Endothelial cell of umbilical vein (primary cell): ENCODE results near the gene CNR2. TPM values are rescaled to one million over a fixed set of nuclear protein-coding genes. Genes with fewer than 3 reads are reported as not detected.

Experiments used
- BruUV-seq: library from RNA; stranded (reverse); fragments of 400-500 nt; replicated peaks from 2 replicates; lab custom pipeline; 2021; lab: Mats Ljungman, UMichigan
- CTCF ChIA-PET: fragments of 300-600, 350-600 bp; sonication (Branson Sonifier 250); formaldehyde crosslinking; loops from one replicate; lab custom pipeline; 2021; ENCODE audit warnings: antibody characterized with exemption, inconsistent platforms; lab: Charles Lee
- POLR2A ChIA-PET: fragments of 300-600, 350-600 bp; sonication (Branson Sonifier 250); formaldehyde crosslinking; loops from one replicate; lab custom pipeline; 2021; ENCODE audit warnings: antibody characterized with exemption, inconsistent platforms; lab: Charles Lee
- DNase-seq: peaks from one replicate; pipeline ENCODE4 v3.0.0-alpha.2; 2011; ENCODE audit warnings: low read depth, low spot score
- FAIRE-seq: peaks from 2 replicates; lab custom pipeline; 2011; peaks lifted over from hg19 to GRCh38; lab: Jason Lieb, UNC
- H2AFZ ChIP-seq: 2 replicates; pipeline ENCODE4 v1.6.0; 2012; ENCODE audit warnings: low read depth, low read length, control low read depth, inconsistent platforms
- H3K27ac ChIP-seq: 2 replicates; pipeline ENCODE4 v1.5.1; 2011; ENCODE audit warnings: low read depth, mild to moderate bottlenecking, control low read depth, low read length, moderate library complexity; ENCODE audit not compliant: insufficient read depth
- H3K27me3 ChIP-seq, 2 experiments: 2 replicates each; pipeline versions ENCODE4 v1.6.0 to v1.6.1; 2011; ENCODE audit warnings: low read length in 2 of 2, mixed read lengths in 1 of 2; ENCODE audit not compliant: control insufficient read depth in 2 of 2, insufficient read depth in 2 of 2
- H3K36me3 ChIP-seq, 2 experiments: 2 replicates in 1 of 2; 3 replicates in 1 of 2; pipeline ENCODE4 v1.5.1; 2011; ENCODE audit warnings: low read length in 2 of 2, mild to moderate bottlenecking in 1 of 2, moderate library complexity in 1 of 2; ENCODE audit not compliant: control insufficient read depth in 2 of 2, insufficient read depth in 2 of 2; ENCODE audit errors: extremely low read depth in 1 of 2
- H3K4me1 ChIP-seq: 3 replicates; pipeline ENCODE4 v1.5.1; 2011; ENCODE audit warnings: mild to moderate bottlenecking, low read length; ENCODE audit not compliant: control insufficient read depth, insufficient read depth; ENCODE audit errors: extremely low read depth
- H3K4me2 ChIP-seq: 2 replicates; pipeline ENCODE4 v1.6.1; 2011; ENCODE audit warnings: low read length, control low read depth, mixed read lengths; ENCODE audit not compliant: insufficient read depth
- H3K4me3 ChIP-seq, 3 experiments: fragments of 200-600 bp in 1 of 3; sonication (generic), shearing (Covaris generic) in 1 of 3; replicated peaks in 1 of 3; 2 replicates each; pipeline ENCODE4 v1.5.1; 2011 to 2016; ENCODE audit warnings: control low read depth in 3 of 3, low read length in 3 of 3, mild to moderate bottlenecking in 2 of 3, inconsistent platforms in 1 of 3, low read depth in 1 of 3, moderate library complexity in 1 of 3; ENCODE audit not compliant: insufficient read depth in 1 of 3
- H3K79me2 ChIP-seq: 2 replicates; pipeline ENCODE4 v1.6.0; 2012; ENCODE audit warnings: low read length, inconsistent platforms; ENCODE audit not compliant: control insufficient read depth, insufficient read depth
- H3K9ac ChIP-seq: replicated peaks from 2 replicates; pipeline ENCODE3; 2011; ENCODE audit warnings: low read length, control low read depth; ENCODE audit not compliant: insufficient read depth; ENCODE audit errors: extremely low read depth
- H3K9me1 ChIP-seq: replicated peaks from 3 replicates; pipeline ENCODE4 v1.6.0; 2011; ENCODE audit warnings: mild to moderate bottlenecking, low read length; ENCODE audit not compliant: control insufficient read depth, insufficient read depth; ENCODE audit errors: extremely low read depth
- H3K9me3 ChIP-seq: replicated peaks from 2 replicates; pipeline ENCODE4 v1.5.1; 2012; ENCODE audit warnings: low read length, inconsistent platforms; ENCODE audit not compliant: control insufficient read depth, insufficient read depth
- H4K20me1 ChIP-seq: replicated peaks from 2 replicates; pipeline ENCODE3; 2011; ENCODE audit warnings: mild to moderate bottlenecking, low read length; ENCODE audit not compliant: control insufficient read depth, insufficient read depth; ENCODE audit errors: extremely low read depth
- CTCF ChIP-seq, 2 donors: IDR thresholded peaks; 1 replicate in 1 of 2; 2 replicates in 1 of 2; pipeline ENCODE4 v1.5.1; 2011; ENCODE audit warnings: low read length in 2 of 2, mild to moderate bottlenecking in 2 of 2, moderate library complexity in 2 of 2, control low read depth in 1 of 2, inconsistent platforms in 1 of 2, low read depth in 1 of 2; ENCODE audit not compliant: insufficient read depth in 1 of 2; ENCODE audit errors: extremely low read depth in 1 of 2
- GATA2 ChIP-seq: IDR thresholded peaks from 2 replicates; pipeline ENCODE4 v1.7.0; 2011; ENCODE audit warnings: low read depth, mild to moderate bottlenecking, moderate library complexity, mixed read lengths, low read length; ENCODE audit not compliant: insufficient read length, insufficient read depth
- JUN ChIP-seq: IDR thresholded peaks from 2 replicates; pipeline ENCODE4 v1.6.1; 2011; ENCODE audit warnings: borderline replicate concordance, low read depth; ENCODE audit not compliant: insufficient read length, insufficient read depth
- MYC ChIP-seq: IDR thresholded peaks from one replicate; pipeline ENCODE4 v1.6.1; 2011; ENCODE audit warnings: mild to moderate bottlenecking, low read depth, low read length
- POLR2AphosphoS5 ChIP-seq: IDR thresholded peaks from 2 replicates; pipeline ENCODE4 v1.6.1; 2012; ENCODE audit warnings: low read depth, mild to moderate bottlenecking, control low read depth, low read length, moderate library complexity; ENCODE audit not compliant: insufficient read depth
- dilution Hi-C: fragments of 300-500 bp; cut with MboI; formaldehyde crosslinking; loops from one replicate; pipeline ENCODE4 v1.15.0; 2019; ENCODE audit warnings: low sequenced_read_pairs; ENCODE audit not compliant: extremely low pct_ligation_motif_present
- intact Hi-C: fragments of 100-400 bp; cut with micrococcal nuclease; formaldehyde crosslinking; loops from one replicate; pipeline ENCODE4 v1.10.0; 2022
- polyA plus RNA-seq, 4 experiments: library from polyadenylated mRNA; depleted of rRNA in 3 of 4; stranded (reverse) in 3 of 4; unstranded in 1 of 4; fragments of >200 nt; gene quantifications; 2 replicates each; pipeline versions ENCODE4 v1.2.1 to v1.2.3, GENCODE V29; 2011 to 2012; ENCODE audit warnings: missing spikeins in 1 of 4
- total RNA-seq: library from RNA; stranded (reverse); gene quantifications from 2 replicates; pipeline ENCODE4 v1.2.3, GENCODE V29; 2021
- TF ChIP-seq, protein P1 (sequence below): IDR thresholded peaks from 2 replicates; pipeline ENCODE4 v1.6.1; 2011; ENCODE audit not compliant: insufficient read depth, insufficient read length

The CNR2 gene
- total and polyA plus RNA-seq, 2 donors (not counting 3 experiments of a cell fraction or from before 2014, with no cell fraction given), result not detected

DNA sequence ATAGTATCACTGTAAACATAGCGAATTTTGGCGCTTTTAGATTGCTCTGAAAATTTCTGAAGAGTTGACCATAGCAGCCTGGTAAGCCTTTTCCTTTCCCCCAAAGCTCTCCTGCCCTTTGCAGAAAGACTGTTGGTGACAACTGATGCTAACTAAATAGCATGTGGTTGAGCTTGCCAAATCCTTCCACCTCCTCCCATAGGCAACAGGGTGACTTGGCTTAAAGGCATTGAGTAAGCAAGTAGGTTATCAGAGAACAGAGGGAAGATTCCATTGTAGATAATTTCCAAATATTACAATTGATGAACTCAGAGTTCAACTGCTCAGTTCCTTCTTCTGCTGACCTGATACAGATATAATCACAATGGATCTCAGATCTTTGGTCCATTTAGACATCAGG, 68.0 kb downstream of the CNR2 start:
- no peaks in the 10 kb centered on the region for H3K36me3 ChIP-seq
- TF ChIP-seq GATA2 (no peak), JUN (no peak), CTCF (IDR thresholded peaks at IDR 0.05; ENCODE audit: extremely low read depth in 1 of 2, insufficient read depth in 1 of 2, low read depth in 1 of 2, low read length in 2 of 2) (no peak), MYC (no peak), POLR2AphosphoS5 (no peak)
- TF ChIP-seq, protein P1, sequence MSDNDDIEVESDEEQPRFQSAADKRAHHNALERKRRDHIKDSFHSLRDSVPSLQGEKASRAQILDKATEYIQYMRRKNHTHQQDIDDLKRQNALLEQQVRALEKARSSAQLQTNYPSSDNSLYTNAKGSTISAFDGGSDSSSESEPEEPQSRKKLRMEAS, result no peak
- H2AFZ ChIP-seq, result no peak overlapping the region
- H3K9me1 ChIP-seq, result no peaks in the 10 kb centered on the region
- DNase-seq, result no peak
- POLR2A ChIA-PET, result no interaction called here
- H3K4me3 ChIP-seq, result no peak overlapping the region
- no peaks in the 10 kb centered on the region for H4K20me1 ChIP-seq
- H3K27me3 ChIP-seq, result peaks cover 6 to 7% of the 10 kb centered on the region in 2 experiments
- H3K4me2 ChIP-seq, result no peak overlapping the region
- no peak for FAIRE-seq
- no peaks in the 10 kb centered on the region for H3K4me1 ChIP-seq
- H3K79me2 ChIP-seq, result no peaks in the 10 kb centered on the region
- BruUV-seq, result no TSS peak
- dilution Hi-C loops (no loop called here), intact Hi-C loops (no loop called here)
- CTCF ChIA-PET, result interaction anchor here (1.6 kb wide), 1 partner anchor 13 kb away, joined by 4 read pairs; no protein-coding TSS in a partner anchor
- H3K9me3 ChIP-seq, result no peaks in the 10 kb centered on the region
- no peak overlapping the region for H3K27ac ChIP-seq
- H3K9ac ChIP-seq, result no peak overlapping the region
